Right cardiac atrium (tissue), 5 donors: ENCODE measurements around the gene OPTC. TPM values are rescaled to one million over a fixed set of nuclear protein-coding genes. Genes with fewer than 3 reads are reported as not detected.

Source experiments
- ATAC-seq, 2 donors: fragments of 200-7000 bp; cut with Tn5 transposase; one replicate each; pipeline versions ENCODE4 v1.8.0 to v1.9.1; 2020; ENCODE audit warnings: moderate library complexity in 2 of 2, mild to moderate bottlenecking in 1 of 2
- DNase-seq, 3 donors: peaks; one replicate each; pipeline ENCODE4 v3.0.0-alpha.2; 2020
- H3K27ac ChIP-seq: one replicate; pipeline ENCODE4 v1.5.1; 2013; ENCODE audit warnings: mild to moderate bottlenecking, low read length, control low read depth, moderate library complexity
- H3K27me3 ChIP-seq: one replicate; pipeline ENCODE4 v1.6.1; 2013; ENCODE audit not compliant: control insufficient read depth, insufficient read depth
- H3K4me1 ChIP-seq: one replicate; pipeline ENCODE4 v1.6.1; 2013; ENCODE audit warnings: low read length; ENCODE audit not compliant: control insufficient read depth, insufficient read depth
- H3K4me3 ChIP-seq: one replicate; pipeline ENCODE4 v1.5.1; 2013; ENCODE audit warnings: low read length, control low read depth
- H3K9me3 ChIP-seq: one replicate; pipeline ENCODE4 v1.6.1; 2013; ENCODE audit warnings: low read length; ENCODE audit not compliant: control insufficient read depth
- WGBS: extraction: QIAGEN DNeasy Blood & Tissue Kit; methylation state at CpG from one replicate; pipeline ENCODE4 v1.1.7; 2013; 5-methylcytosine and 5-hydroxymethylcytosine counted together
- intact Hi-C, 4 donors: fragments of 100-400 bp; cut with DNase I; formaldehyde crosslinking; loops; one replicate each; pipeline versions ENCODE4 v1.11.0 to v1.14.0; 2022 to 2023
- polyA plus RNA-seq: library from polyadenylated mRNA; stranded (reverse); fragments of 200-250 nt; gene quantifications from one replicate; pipeline ENCODE4 v1.2.3, GENCODE V29; 2013
- total RNA-seq, 4 donors: library from RNA; stranded (reverse); fragmentation: NEBNext Ultra II Directional; extraction: Animal tissue kit (Norgen Biotek cat#: 25700); gene quantifications; one replicate each; pipeline ENCODE4 v1.2.1, GENCODE V29; 2021
- donor health status: healthy with polysubstance abuse.
- donor health status: DM: no; HTN: yes; CAD: no.
- donor health status: DM: no; HTN: no; CAD: no.
- donor health status: DM: no; HTN: yes; CAD: no; lungs with severe emphysema.
- donor health status: DM: yes; HTN: yes; CAD: no.

The OPTC gene
- total and polyA plus RNA-seq, 5 donors, result not detected

- H3K27me3 ChIP-seq, result no peaks in the 10 kb centered on the region
- no peaks in the 10 kb centered on the region for H3K9me3 ChIP-seq
- H3K4me1 ChIP-seq, result no peaks in the 10 kb centered on the region
- intact Hi-C loops, result loop anchor here in 1 of 4 donors (5.0 kb wide), 1 partner anchor 128 kb away; no protein-coding TSS in a partner anchor
- no peak overlapping the region for H3K27ac ChIP-seq
- DNase-seq (no peak), ATAC-seq (no peak)
- H3K4me3 ChIP-seq, result no peak overlapping the region
- 96% methylated on average over 9 of the region's 9 CpGs for WGBS
Measured at GRCh38 chr1:203490607-203491006, 3.3 kb upstream of the OPTC start.

DNA sequence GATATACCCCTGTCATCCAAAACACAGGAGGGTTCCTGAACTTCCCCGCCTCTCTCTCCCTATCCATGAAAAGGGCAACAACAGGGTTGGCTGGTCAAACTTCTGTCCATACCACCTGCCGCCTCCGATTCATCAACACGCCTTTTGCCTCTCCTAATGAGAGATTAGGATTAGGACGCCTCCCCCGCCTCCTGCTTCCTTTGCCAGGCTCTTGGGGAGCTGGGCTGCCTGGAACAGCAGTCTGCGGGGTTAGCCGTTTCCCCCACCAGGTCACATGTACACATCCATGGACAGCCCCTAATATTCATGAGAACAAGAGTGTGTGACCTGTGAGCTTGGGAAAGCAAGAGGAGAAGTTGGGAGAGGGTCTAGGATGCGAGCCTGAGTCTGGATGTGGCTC is 2.3 kb upstream of the OPTC start:
- no peak for DNase-seq
- no peaks in the 10 kb centered on the region for H3K4me1 ChIP-seq
- H3K27ac ChIP-seq, result no peak overlapping the region
- intact Hi-C loops, result loop anchor here in 1 of 4 donors (5.0 kb wide), 1 partner anchor 129 kb away; no protein-coding TSS in a partner anchor
- 53% methylated on average over 9 of the region's 9 CpGs for WGBS
- no peak overlapping the region for H3K4me3 ChIP-seq
- no peaks in the 10 kb centered on the region for H3K27me3 ChIP-seq
- ATAC-seq, result no peak
- no peaks in the 10 kb centered on the region for H3K9me3 ChIP-seq

DNA sequence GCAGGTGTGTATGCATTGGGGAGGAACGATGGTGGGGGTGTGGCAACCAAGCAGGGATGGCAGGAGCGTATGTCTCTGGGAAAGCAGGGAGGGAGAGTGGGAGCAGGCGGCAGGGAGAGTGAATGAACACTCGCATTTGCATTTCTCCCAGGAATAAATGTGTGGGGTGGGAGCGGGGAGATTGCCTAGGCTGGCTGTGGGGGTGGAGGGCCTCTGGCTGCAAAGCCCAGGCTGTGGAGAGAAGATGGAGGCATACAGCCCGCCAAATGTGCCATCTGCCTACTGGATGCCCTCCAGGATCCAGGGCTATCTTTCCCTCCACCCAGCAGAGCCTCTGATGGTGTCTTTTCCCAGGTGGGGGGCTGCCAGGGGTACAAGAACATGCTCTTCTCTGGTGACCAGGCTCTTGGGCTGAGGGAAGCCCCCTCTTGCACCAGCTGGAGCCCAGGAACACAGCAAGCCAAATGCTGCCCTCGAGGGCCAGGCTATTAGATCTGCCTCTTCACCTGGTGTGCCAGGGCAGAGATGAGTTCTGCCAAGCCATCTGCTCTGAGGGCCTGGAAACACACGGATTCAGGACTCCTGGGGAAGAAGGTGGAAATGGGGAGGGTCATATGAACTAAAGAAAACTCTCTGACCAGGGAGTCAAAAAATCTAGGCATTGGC is 1.7 kb upstream of the OPTC start:
- Histone ChIP-seq H3K4me3 (no peak overlapping the region), H3K9me3 (no peaks in the 10 kb centered on the region), H3K4me1 (no peaks in the 10 kb centered on the region), H3K27me3 (no peaks in the 10 kb centered on the region), H3K27ac (no peak overlapping the region)
- intact Hi-C loops, result loop anchor here in 1 of 4 donors (5.0 kb wide), 1 partner anchor 130 kb away; no protein-coding TSS in a partner anchor
- DNase-seq (no peak), ATAC-seq (no peak)
- WGBS, result 42% methylated on average over 7 of the region's 8 CpGs

GRCh38 chr1:203492748-203493130 is 1.2 kb upstream of the OPTC start:
- 84% methylated on average over 6 of the region's 6 CpGs for WGBS
- no peak overlapping the region for H3K4me3 ChIP-seq
- intact Hi-C loops, result loop anchor here in 1 of 4 donors (5.0 kb wide), 1 partner anchor 130 kb away; no protein-coding TSS in a partner anchor
- H3K9me3 ChIP-seq, result no peaks in the 10 kb centered on the region
- H3K4me1 ChIP-seq, result no peaks in the 10 kb centered on the region
- DNase-seq (no peak), ATAC-seq (no peak)
- H3K27ac ChIP-seq, result no peak overlapping the region
- H3K27me3 ChIP-seq, result no peaks in the 10 kb centered on the region

GRCh38 chr1:203495845-203496244 is 1.9 kb downstream of the OPTC start:
- DNase-seq (no peak), ATAC-seq (no peak)
- WGBS, result 72% methylated on average over 7 of the region's 7 CpGs
- Histone ChIP-seq H3K9me3 (no peaks in the 10 kb centered on the region), H3K4me1 (no peaks in the 10 kb centered on the region), H3K27ac (no peak overlapping the region), H3K4me3 (no peak overlapping the region), H3K27me3 (no peaks in the 10 kb centered on the region)
- intact Hi-C loops, result no loop called here

DNA sequence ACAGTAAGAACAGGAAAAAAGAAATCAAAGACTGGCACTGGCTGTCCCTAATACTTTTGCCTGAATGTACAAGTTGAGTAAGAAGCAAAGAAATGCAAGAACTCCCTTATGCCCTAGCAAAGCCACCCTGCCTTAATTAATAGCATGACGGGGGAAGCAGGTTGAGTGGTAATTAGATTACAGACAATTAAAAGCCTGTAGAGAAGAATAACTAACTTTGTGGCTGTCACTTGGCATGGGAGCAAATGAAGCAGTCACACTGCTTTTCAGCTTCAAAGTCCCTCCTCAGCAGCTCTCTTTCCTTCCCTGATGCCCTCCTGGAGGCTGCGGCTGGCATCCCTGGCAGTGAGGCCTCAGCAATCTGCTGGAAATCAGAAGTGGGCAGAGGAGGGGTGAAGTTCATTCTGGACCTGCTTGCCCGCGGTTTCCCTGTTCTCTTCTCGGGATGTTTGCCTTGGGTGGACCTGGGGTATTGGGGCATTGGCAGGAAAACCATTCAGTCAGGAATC is 3.4 kb downstream of the OPTC start:
- H3K4me3 ChIP-seq, result no peak overlapping the region
- no peaks in the 10 kb centered on the region for H3K27me3 ChIP-seq
- H3K9me3 ChIP-seq, result no peaks in the 10 kb centered on the region
- no peaks in the 10 kb centered on the region for H3K4me1 ChIP-seq
- DNase-seq (no peak), ATAC-seq (no peak)
- WGBS, result 91% methylated on average over 5 of the region's 5 CpGs
- H3K27ac ChIP-seq, result no peak overlapping the region
- intact Hi-C loops, result no loop called here

DNA sequence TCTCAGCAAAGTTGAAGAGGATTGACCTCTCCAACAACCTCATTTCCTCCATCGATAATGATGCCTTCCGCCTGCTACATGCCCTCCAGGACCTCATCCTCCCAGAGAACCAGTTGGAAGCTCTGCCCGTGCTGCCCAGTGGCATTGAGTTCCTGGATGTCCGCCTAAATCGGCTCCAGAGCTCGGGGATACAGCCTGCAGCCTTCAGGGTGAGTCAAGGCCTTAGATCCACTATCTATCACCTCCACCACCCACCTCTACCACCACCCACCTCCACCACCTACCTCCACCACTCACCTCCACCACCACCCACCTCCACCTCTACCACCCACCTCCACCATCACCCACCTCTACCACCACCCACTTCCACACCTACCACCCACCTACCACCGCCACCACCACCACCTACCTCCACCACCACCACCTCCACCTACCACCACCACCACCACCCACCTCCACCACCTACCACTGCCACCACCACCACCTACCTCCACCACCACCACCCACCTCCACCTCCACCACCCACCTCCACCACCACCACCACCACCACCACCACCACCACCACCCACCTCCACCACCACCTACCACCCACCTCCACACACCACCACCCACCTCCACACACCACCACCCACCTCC is 5.8 kb downstream of the OPTC start:
- peaks cover 2% of the 10 kb centered on the region for H3K4me1 ChIP-seq
- ATAC-seq, result no peak
- no peaks in the 10 kb centered on the region for H3K27me3 ChIP-seq
- no peak overlapping the region for H3K27ac ChIP-seq
- H3K9me3 ChIP-seq, result no peaks in the 10 kb centered on the region
- WGBS, result 91% methylated on average over 7 of the region's 7 CpGs
- no peak overlapping the region for H3K4me3 ChIP-seq
- DNase-seq, result no peak
- intact Hi-C loops, result loop anchor here (5.0 to 10.0 kb wide), 3 partner anchors 118 to 203 kb away; partner anchors contain the start of gene ATP2B4 (in 2 of the 4)

DNA sequence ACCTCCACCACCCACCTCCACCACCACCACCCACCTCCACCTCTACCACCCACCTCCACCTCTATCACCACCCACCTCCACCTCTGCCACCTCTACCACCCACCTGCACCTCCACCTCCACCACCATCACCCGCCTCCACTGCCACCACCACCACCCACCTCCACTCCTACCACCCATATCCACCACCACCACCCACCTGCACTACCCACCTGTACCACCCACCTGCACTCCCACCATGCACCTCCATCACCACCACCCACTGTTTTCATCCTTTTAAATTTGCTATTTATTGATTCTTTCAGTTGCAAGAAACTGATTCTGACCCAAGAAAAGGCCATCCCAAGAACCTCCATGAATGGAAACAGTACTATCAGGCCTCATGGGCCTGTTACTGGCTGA is 6.3 kb downstream of the OPTC start:
- ATAC-seq, result no peak
- Histone ChIP-seq H3K27me3 (no peaks in the 10 kb centered on the region), H3K27ac (no peak overlapping the region), H3K9me3 (no peaks in the 10 kb centered on the region), H3K4me1 (peaks cover 2% of the 10 kb centered on the region), H3K4me3 (no peak overlapping the region)
- no peak for DNase-seq
- intact Hi-C loops, result loop anchor here (5.0 to 10.0 kb wide), 3 partner anchors 117 to 202 kb away; partner anchors contain the start of gene ATP2B4 (in 2 of the 4)
- 100% methylated on average over 1 of the region's 1 CpG for WGBS

GRCh38 chr1:203503836-203504235 is 9.9 kb downstream of the OPTC start:
- Histone ChIP-seq H3K4me3 (no peak overlapping the region), H3K4me1 (peaks cover 15% of the 10 kb centered on the region)
- intact Hi-C loops, result loop anchor here (2.0 to 10.0 kb wide), 5 partner anchors 113 to 199 kb away; partner anchors contain the start of gene ATP2B4 (in 2 of the 4)

DNA sequence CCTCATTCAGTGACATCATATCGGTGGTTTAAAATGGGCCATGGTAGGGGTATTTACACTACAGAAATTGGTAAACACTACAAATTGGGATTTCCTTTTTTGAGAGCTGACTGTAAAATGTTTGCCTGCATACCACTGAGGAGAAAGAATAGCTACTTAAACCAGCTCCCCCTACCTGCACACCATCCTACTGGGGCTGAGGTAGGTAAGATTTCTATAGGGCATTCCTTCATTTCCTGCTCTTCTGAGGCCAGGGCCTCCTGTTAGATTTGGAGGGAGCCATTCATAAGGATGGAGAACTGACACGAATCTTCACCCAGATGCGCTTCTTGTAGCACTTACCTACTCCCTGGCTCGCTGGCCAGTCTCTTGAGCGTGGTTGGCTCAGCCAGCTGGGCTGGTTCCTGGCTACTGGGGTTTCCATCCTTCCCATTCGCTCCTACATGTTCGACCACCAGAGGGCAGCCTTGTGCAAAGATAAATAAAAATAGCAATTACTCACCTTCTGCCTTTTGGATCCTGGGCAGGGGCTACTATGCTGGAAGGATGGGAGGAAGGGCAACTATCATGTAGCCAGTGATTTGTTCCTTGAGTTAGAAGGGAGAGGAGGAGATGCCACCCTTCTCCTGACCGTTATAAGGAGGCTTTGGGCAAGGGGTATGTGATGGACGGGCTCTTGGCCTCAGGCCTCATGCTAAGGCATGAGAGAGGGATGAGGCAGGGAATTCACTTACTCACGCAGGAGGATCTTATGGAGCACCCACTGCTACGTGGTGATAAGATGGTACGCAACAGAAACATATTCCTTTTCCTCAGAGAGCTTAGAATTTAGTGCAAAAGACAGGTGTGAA is 10.7 kb downstream of the OPTC start:
- Histone ChIP-seq H3K4me3 (no peak overlapping the region), H3K27me3 (no peaks in the 10 kb centered on the region), H3K9me3 (no peaks in the 10 kb centered on the region), H3K4me1 (peaks cover 15% of the 10 kb centered on the region), H3K27ac (no peak overlapping the region)
- ATAC-seq (peak; percentile 44 to 61), DNase-seq (peak; percentile 80 to 93 (median 85))
- intact Hi-C loops, result loop anchor here (2.0 to 10.0 kb wide), 7 partner anchors 93 to 198 kb away; partner anchors contain the start of gene ATP2B4 (in 3 of the 4)
- 32% methylated on average over 12 of the region's 12 CpGs for WGBS

More at GRCh38 chr1:203503836-203504235, 9.9 kb downstream of the OPTC start:
- 68% methylated on average over 3 of the region's 3 CpGs for WGBS
- Histone ChIP-seq H3K27ac (no peak overlapping the region), H3K9me3 (no peaks in the 10 kb centered on the region), H3K27me3 (no peaks in the 10 kb centered on the region)
- no peak for DNase-seq
- ATAC-seq, result no peak
